NCI-H2171 (cell line): ENCODE data around the gene CRTC1.
A peak's percentile ranks its signal among the peaks of the same experiment; 100 is the strongest.
"Not testable (repeated sequence)": the region's sequence is repeated elsewhere in the genome, so short reads cannot be mapped to it uniquely, and the experiment has no call there.

Experiments used
- DNase-seq: peaks from one replicate; lab custom pipeline; 2025; lab: John Stamatoyannopoulos, UW

Gene CRTC1

GRCh38 chr19:18804139-18804601 is 120.7 kb downstream of the CRTC1 start:
- no peak for DNase-seq

GRCh38 chr19:18804643-18805042 is 121.2 kb downstream of the CRTC1 start:
- DNase-seq: no peak

- no peak for DNase-seq
Measured at GRCh38 chr19:18807861-18808331, 124.4 kb downstream of the CRTC1 start.

GRCh38 chr19:18809149-18809868 is 125.8 kb downstream of the CRTC1 start:
- DNase-seq: no peak

GRCh38 chr19:18811638-18812037 is 128.2 kb downstream of the CRTC1 start:
- not testable (repeated sequence) for DNase-seq

GRCh38 chr19:18814063-18814462 is 130.6 kb downstream of the CRTC1 start:
- DNase-seq: no peak

GRCh38 chr19:18815673-18816072 is 132.2 kb downstream of the CRTC1 start:
- no peak for DNase-seq

GRCh38 chr19:18816645-18817044 is 133.2 kb downstream of the CRTC1 start:
- not testable (repeated sequence) for DNase-seq

- DNase-seq: no peak
Measured at GRCh38 chr19:18817574-18817973, 134.1 kb downstream of the CRTC1 start.

GRCh38 chr19:18828786-18829185 is 145.3 kb downstream of the CRTC1 start:
- DNase-seq: no peak

GRCh38 chr19:18830488-18830887 is 147.0 kb downstream of the CRTC1 start:
- no peak for DNase-seq

- DNase-seq: peak; percentile 92
Measured at GRCh38 chr19:18831524-18832305, 148.2 kb downstream of the CRTC1 start, which contains the start of gene UPF1. Gene UPF1, plus strand, starts transcription at chr19:18831959. Its CDS starts 251 bp downstream, at chr19:18832210.
